ENCODE measurements around the gene TDRD12. TPM values are rescaled to one million over a fixed set of nuclear protein-coding genes. Genes with fewer than 3 reads are reported as not detected.

The TDRD12 gene
- polyA plus RNA-seq, 1 donor (not counting 4 experiments of a cell fraction or from before 2014, with no cell fraction given), result 0.04 TPM

DNA sequence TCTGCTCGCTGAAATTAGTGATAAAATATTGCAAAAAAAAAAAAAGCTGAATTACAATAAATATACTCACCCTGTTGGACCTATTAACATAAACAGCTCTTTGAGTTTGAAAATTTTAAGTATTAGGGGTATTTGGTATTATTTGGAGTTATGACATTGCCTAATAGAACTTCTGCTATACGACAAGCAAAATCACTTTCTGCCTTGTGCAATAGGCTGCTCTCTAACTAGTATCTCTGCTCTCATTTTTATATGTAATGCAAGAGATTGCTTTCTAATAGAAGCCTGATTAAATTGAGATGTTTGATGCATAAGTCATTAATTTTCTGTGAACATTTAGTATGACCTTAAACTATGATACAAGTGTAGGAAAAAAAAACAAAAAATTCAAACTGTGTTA is 38.6 kb upstream of the TDRD12 start:
- TF ChIP-seq EZH2 (IDR thresholded peaks at IDR 0.05; ENCODE audit: low read length), result no peak
- TF ChIP-seq, protein P1, sequence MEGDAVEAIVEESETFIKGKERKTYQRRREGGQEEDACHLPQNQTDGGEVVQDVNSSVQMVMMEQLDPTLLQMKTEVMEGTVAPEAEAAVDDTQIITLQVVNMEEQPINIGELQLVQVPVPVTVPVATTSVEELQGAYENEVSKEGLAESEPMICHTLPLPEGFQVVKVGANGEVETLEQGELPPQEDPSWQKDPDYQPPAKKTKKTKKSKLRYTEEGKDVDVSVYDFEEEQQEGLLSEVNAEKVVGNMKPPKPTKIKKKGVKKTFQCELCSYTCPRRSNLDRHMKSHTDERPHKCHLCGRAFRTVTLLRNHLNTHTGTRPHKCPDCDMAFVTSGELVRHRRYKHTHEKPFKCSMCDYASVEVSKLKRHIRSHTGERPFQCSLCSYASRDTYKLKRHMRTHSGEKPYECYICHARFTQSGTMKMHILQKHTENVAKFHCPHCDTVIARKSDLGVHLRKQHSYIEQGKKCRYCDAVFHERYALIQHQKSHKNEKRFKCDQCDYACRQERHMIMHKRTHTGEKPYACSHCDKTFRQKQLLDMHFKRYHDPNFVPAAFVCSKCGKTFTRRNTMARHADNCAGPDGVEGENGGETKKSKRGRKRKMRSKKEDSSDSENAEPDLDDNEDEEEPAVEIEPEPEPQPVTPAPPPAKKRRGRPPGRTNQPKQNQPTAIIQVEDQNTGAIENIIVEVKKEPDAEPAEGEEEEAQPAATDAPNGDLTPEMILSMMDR (optimal IDR thresholded peaks at IDR 0.05 in 1 of 3, IDR thresholded peaks at IDR 0.05 in 1 of 3, conservative IDR thresholded peaks at IDR 0.05 in 1 of 3; ENCODE audit: extremely low read depth in 1 of 3, insufficient read depth in 2 of 3, low read length in 3 of 3), result no peak
- Histone ChIP-seq H3K4me3 (ENCODE audit: control insufficient read depth in 2 of 3, extremely low read depth in 1 of 3, insufficient read depth in 2 of 3, low read depth in 1 of 3, low read length in 3 of 3) (no peak overlapping the region), H4K20me1 (ENCODE audit: control insufficient read depth, extremely low read depth, insufficient read depth, low read length) (no peaks in the 10 kb centered on the region), H3K9ac (ENCODE audit: control insufficient read depth, extremely low read depth, insufficient read depth, low read length) (no peak overlapping the region), H3K4me2 (ENCODE audit: control insufficient read depth, extremely low read depth, insufficient read depth, low read depth, low read length) (no peak overlapping the region), H3K27ac (ENCODE audit: control insufficient read depth, insufficient read depth, low read length) (no peak overlapping the region), H3K9me3 (ENCODE audit: control insufficient read depth, low read depth, low read length) (no peaks in the 10 kb centered on the region), H3K9me1 (ENCODE audit: control insufficient read depth, extremely low read depth, insufficient read depth, low read length) (no peaks in the 10 kb centered on the region), H2AFZ (ENCODE audit: control insufficient read depth, low read length) (no peak overlapping the region), H3K27me3 (ENCODE audit: control insufficient read depth, extremely low read depth, insufficient read depth, low read length) (peaks cover 19% of the 10 kb centered on the region), H3K4me1 (ENCODE audit: control insufficient read depth, extremely low read depth, insufficient read depth, low read length) (peaks cover 4% of the 10 kb centered on the region), H3K79me2 (ENCODE audit: control insufficient read depth, insufficient read depth, low read length) (no peaks in the 10 kb centered on the region), H3K36me3 (ENCODE audit: control insufficient read depth in 2 of 2, extremely low read depth in 1 of 2, insufficient read depth in 2 of 2, low read length in 2 of 2) (no peaks in the 10 kb centered on the region)
- dilution Hi-C loops (cut with MboI; ENCODE audit: extremely low pct_ligation_motif_present, low sequenced_read_pairs), result no loop called here
- DNase-seq (ENCODE audit: low read depth, low spot score) (no peak), FAIRE-seq (no peak)

DNA sequence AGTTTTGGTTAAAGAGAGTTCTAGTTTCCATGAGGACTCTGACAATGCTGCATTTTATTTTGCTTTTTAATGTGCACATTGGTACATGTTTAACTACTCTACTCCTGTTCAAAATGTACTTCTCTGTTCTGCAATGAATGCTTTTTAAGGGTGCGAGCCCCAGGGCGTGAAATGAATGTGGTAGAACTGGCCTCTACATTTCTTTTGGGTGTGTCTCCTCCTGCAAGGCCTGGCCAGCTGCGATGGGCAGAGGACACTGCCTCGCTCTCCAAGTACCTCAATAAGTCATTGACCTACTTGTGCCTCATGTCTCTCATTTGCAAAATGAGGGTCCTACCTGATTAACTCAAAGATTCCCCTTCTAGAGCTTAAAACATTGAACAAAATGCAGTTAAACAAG is 37.2 kb upstream of the TDRD12 start:
- dilution Hi-C loops (cut with MboI; ENCODE audit: extremely low pct_ligation_motif_present, low sequenced_read_pairs), result no loop called here
- Histone ChIP-seq H3K4me1 (ENCODE audit: control insufficient read depth, extremely low read depth, insufficient read depth, low read length) (peaks cover 4% of the 10 kb centered on the region), H3K9ac (ENCODE audit: control insufficient read depth, extremely low read depth, insufficient read depth, low read length) (no peak overlapping the region), H3K27me3 (ENCODE audit: control insufficient read depth, extremely low read depth, insufficient read depth, low read length) (peaks cover 6% of the 10 kb centered on the region), H3K79me2 (ENCODE audit: control insufficient read depth, insufficient read depth, low read length) (no peaks in the 10 kb centered on the region), H3K9me3 (ENCODE audit: control insufficient read depth, low read depth, low read length) (no peaks in the 10 kb centered on the region), H3K9me1 (ENCODE audit: control insufficient read depth, extremely low read depth, insufficient read depth, low read length) (no peaks in the 10 kb centered on the region), H4K20me1 (ENCODE audit: control insufficient read depth, extremely low read depth, insufficient read depth, low read length) (no peaks in the 10 kb centered on the region), H3K4me3 (ENCODE audit: control insufficient read depth in 2 of 3, extremely low read depth in 1 of 3, insufficient read depth in 2 of 3, low read depth in 1 of 3, low read length in 3 of 3) (no peak overlapping the region), H3K4me2 (ENCODE audit: control insufficient read depth, extremely low read depth, insufficient read depth, low read depth, low read length) (no peak overlapping the region), H3K36me3 (ENCODE audit: control insufficient read depth in 2 of 2, extremely low read depth in 1 of 2, insufficient read depth in 2 of 2, low read length in 2 of 2) (no peaks in the 10 kb centered on the region), H2AFZ (ENCODE audit: control insufficient read depth, low read length) (peak overlapping the region; percentile 37), H3K27ac (ENCODE audit: control insufficient read depth, insufficient read depth, low read length) (no peak overlapping the region)
- FAIRE-seq, result no peak
- TF ChIP-seq, protein P1 (optimal IDR thresholded peaks at IDR 0.05 in 1 of 3, IDR thresholded peaks at IDR 0.05 in 1 of 3, conservative IDR thresholded peaks at IDR 0.05 in 1 of 3; ENCODE audit: extremely low read depth in 1 of 3, insufficient read depth in 2 of 3, low read length in 3 of 3), result no peak
- TF ChIP-seq EZH2 (IDR thresholded peaks at IDR 0.05; ENCODE audit: low read length), result no peak
- no peak for DNase-seq (ENCODE audit: low read depth, low spot score)
